IMR-90 (cell line): ENCODE measurements around the gene ST6GALNAC2. TPM values are rescaled to one million over a fixed set of nuclear protein-coding genes. Genes with fewer than 3 reads are reported as not detected.

Source experiments
- ATAC-seq: fragments of 200-7000 bp; cut with Tn5 transposase; 2 replicates; pipeline ENCODE4 v1.9.1; 2020; ENCODE audit warnings: low read depth, mild to moderate bottlenecking, moderate library complexity
- BruUV-seq: library from RNA; stranded (reverse); fragments of 400-500 nt; replicated peaks from 2 replicates; lab custom pipeline; 2021; lab: Mats Ljungman, UMichigan
- CTCF ChIA-PET: fragments of 300-600 bp; formaldehyde crosslinking; extraction: SDS; loops from one replicate; lab custom pipeline; 2021; ENCODE audit warnings: antibody characterized with exemption; lab: Yijun Ruan, JAX
- POLR2A ChIA-PET: fragments of 300-600 bp; sonication (Branson Sonifier 250); formaldehyde crosslinking; loops from one replicate; lab custom pipeline; 2022; ENCODE audit warnings: antibody characterized with exemption; ENCODE audit not compliant: unreplicated experiment; lab: Charles Lee
- DNase-seq: peaks from one replicate; pipeline ENCODE4 v3.0.0; 2013
- H2AFZ ChIP-seq: replicated peaks from 2 replicates; pipeline ENCODE3; 2013; ENCODE audit warnings: low read length, mild to moderate bottlenecking; ENCODE audit not compliant: poor library complexity
- H2AK5ac ChIP-seq: 2 replicates; pipeline ENCODE4 v1.6.1; 2013; ENCODE audit warnings: low read depth, low read length, inconsistent platforms
- H2AK9ac ChIP-seq: replicated peaks from 2 replicates; pipeline ENCODE3; 2013; ENCODE audit warnings: mild to moderate bottlenecking, low read depth, low read length, moderate library complexity; ENCODE audit not compliant: poor library complexity
- H2BK120ac ChIP-seq: 2 replicates; pipeline ENCODE4 v1.6.1; 2013; ENCODE audit warnings: low read depth, low read length, inconsistent platforms
- H2BK15ac ChIP-seq: 3 replicates; pipeline ENCODE4 v1.6.1; 2013; ENCODE audit warnings: low read depth, low read length, inconsistent platforms
- H2BK20ac ChIP-seq: 2 replicates; pipeline ENCODE4 v1.6.1; 2013; ENCODE audit warnings: low read depth, mild to moderate bottlenecking, inconsistent platforms, low read length, moderate library complexity
- H2BK5ac ChIP-seq: 2 replicates; pipeline ENCODE4 v1.6.1; 2013; ENCODE audit warnings: mild to moderate bottlenecking, low read depth, low read length, inconsistent platforms; ENCODE audit not compliant: poor library complexity, severe bottlenecking
- H3K14ac ChIP-seq: replicated peaks from 2 replicates; pipeline ENCODE4 v1.6.1; 2013; ENCODE audit warnings: low read depth, low read length, inconsistent platforms
- H3K18ac ChIP-seq: 2 replicates; pipeline ENCODE4 v1.6.1; 2013; ENCODE audit warnings: low read depth, low read length, control low read depth
- H3K23ac ChIP-seq: 2 replicates; pipeline ENCODE4 v1.6.1; 2013; ENCODE audit warnings: low read depth, low read length, inconsistent platforms
- H3K27ac ChIP-seq: 2 replicates; pipeline ENCODE4 v1.5.1; 2013; ENCODE audit warnings: mild to moderate bottlenecking, control low read depth, low read length; ENCODE audit not compliant: insufficient read depth
- H3K27me3 ChIP-seq: 2 replicates; pipeline ENCODE4 v1.6.1; 2013; ENCODE audit warnings: low read length; ENCODE audit not compliant: control insufficient read depth, insufficient read depth
- H3K36me3 ChIP-seq: 2 replicates; pipeline ENCODE4 v1.6.1; 2013; ENCODE audit warnings: low read length, mixed read lengths; ENCODE audit not compliant: control insufficient read depth, insufficient read depth
- H3K4ac ChIP-seq: 2 replicates; pipeline ENCODE4 v1.6.1; 2013; ENCODE audit warnings: low read depth, low read length, inconsistent platforms
- H3K4me1 ChIP-seq: 2 replicates; pipeline ENCODE4 v1.6.1; 2013; ENCODE audit warnings: low read length, mixed read lengths; ENCODE audit not compliant: control insufficient read depth, insufficient read depth
- H3K4me2 ChIP-seq: 2 replicates; pipeline ENCODE4 v1.6.1; 2013; ENCODE audit warnings: low read depth, mild to moderate bottlenecking, control low read depth, low read length, moderate library complexity
- H3K4me3 ChIP-seq: 2 replicates; pipeline ENCODE4 v1.5.1; 2013; ENCODE audit warnings: low read depth, mild to moderate bottlenecking, control low read depth, low read length, moderate library complexity; ENCODE audit not compliant: insufficient read depth
- H3K56ac ChIP-seq: 2 replicates; pipeline ENCODE4 v1.6.1; 2013; ENCODE audit warnings: low read length, inconsistent platforms; ENCODE audit not compliant: insufficient read depth; ENCODE audit errors: extremely low read depth
- H3K79me1 ChIP-seq, 2 experiments: 2 replicates each; pipeline ENCODE4 v1.6.1; 2013; ENCODE audit warnings: low read length in 2 of 2, inconsistent platforms in 1 of 2, low read depth in 1 of 2
- H3K9ac ChIP-seq: 2 replicates; pipeline ENCODE4 v1.6.1; 2013; ENCODE audit warnings: low read depth, low read length, control low read depth
- H3K9me1 ChIP-seq: 2 replicates; pipeline ENCODE4 v1.6.1; 2013; ENCODE audit warnings: low read length, inconsistent platforms; ENCODE audit not compliant: insufficient read depth
- H3K9me3 ChIP-seq: 2 replicates; pipeline ENCODE4 v1.6.1; 2013; ENCODE audit warnings: low read length; ENCODE audit not compliant: control insufficient read depth, insufficient read depth
- H4K20me1 ChIP-seq: 2 replicates; pipeline ENCODE4 v1.6.1; 2013; ENCODE audit warnings: low read length, inconsistent platforms; ENCODE audit not compliant: insufficient read depth
- H4K5ac ChIP-seq: 2 replicates; pipeline ENCODE4 v1.6.1; 2013; ENCODE audit warnings: mild to moderate bottlenecking, low read depth, low read length, control low read depth
- H4K8ac ChIP-seq, 2 experiments: 2 replicates each; pipeline ENCODE4 v1.6.1; 2013; ENCODE audit warnings: low read depth in 2 of 2, low read length in 2 of 2, control low read depth in 1 of 2, inconsistent platforms in 1 of 2
- H4K91ac ChIP-seq: 2 replicates; pipeline ENCODE4 v1.6.1; 2013; ENCODE audit warnings: low read depth, low read length, inconsistent platforms; ENCODE audit not compliant: insufficient read depth
- CEBPB ChIP-seq: IDR thresholded peaks from 2 replicates; pipeline ENCODE4 v1.6.1; 2012; ENCODE audit warnings: low read depth, low read length, improper control_type of control experiment
- CTCF ChIP-seq: conservative IDR thresholded peaks from 2 replicates; pipeline ENCODE4 v1.5.1; 2012; ENCODE audit warnings: mild to moderate bottlenecking, low read depth, low read length, improper control_type of control experiment
- FOS ChIP-seq: fragments of 150-350 bp; IDR thresholded peaks from 2 replicates; pipeline ENCODE4 v1.6.1; 2016; ENCODE audit warnings: low read depth, low read length
- POLR2A ChIP-seq: IDR thresholded peaks from 2 replicates; pipeline ENCODE4 v1.6.1; 2012; ENCODE audit warnings: mild to moderate bottlenecking, low read depth, low read length
- RAD21 ChIP-seq: IDR thresholded peaks from 2 replicates; pipeline ENCODE4 v1.6.1; 2012; ENCODE audit warnings: low read length, improper control_type of control experiment
- WGBS, 2 experiments: methylation state at CpG; one replicate each; pipeline versions ENCODE4 v1.1.5 to v1.1.7; 2013; ENCODE audit warnings: missing lambda C conversion rate in 2 of 2; ENCODE audit not compliant: insufficient read length in 1 of 2; ENCODE audit errors: extremely low coverage in 2 of 2; 5-methylcytosine and 5-hydroxymethylcytosine counted together
- dilution Hi-C: fragments of 300-500 bp; cut with HindIII; formaldehyde crosslinking; loops from one replicate; pipeline ENCODE4 v1.14.3; 2018; ENCODE audit warnings: low sequenced_read_pairs; ENCODE audit not compliant: unreplicated experiment
- in situ Hi-C: fragments of 300-500 bp; cut with MboI; formaldehyde crosslinking; loops from 3 replicates; pipeline ENCODE4 v1.14.3; 2019; ENCODE audit warnings: low sequenced_read_pairs, inconsistent platforms, mixed read lengths
- intact Hi-C: fragments of 100-400 bp; cut with micrococcal nuclease; formaldehyde crosslinking; loops from 2 replicates; pipeline ENCODE4 v1.10.0; 2022
- polyA plus RNA-seq, 3 experiments: library from polyadenylated mRNA; depleted of rRNA; stranded (reverse); fragments of >200 nt; gene quantifications; 2 replicates each; pipeline ENCODE4 v1.2.3, GENCODE V29; 2012; ENCODE audit warnings: low replicate concordance in 1 of 3
- total RNA-seq: library from RNA; depleted of rRNA; stranded (reverse); fragments of >200 nt; gene quantifications from 2 replicates; pipeline ENCODE4 v1.2.3, GENCODE V29; 2012

The ST6GALNAC2 gene
- total and polyA plus RNA-seq, 2 of the 4 experiments (the other 2 are of a cell fraction): 0.10 TPM; not detected in 1

GRCh38 chr17:76598004-76598439 lies 12.4 kb upstream of the ST6GALNAC2 start:
- POLR2A ChIA-PET: no interaction called here
- H3K4me2 ChIP-seq: no peak overlapping the region
- no peak overlapping the region for H3K56ac ChIP-seq
- H3K14ac ChIP-seq: no peak overlapping the region
- intact Hi-C loops (no loop called here), dilution Hi-C loops (no loop called here), in situ Hi-C loops (no loop called here)
- H3K4me1 ChIP-seq: peaks cover 2% of the 10 kb centered on the region; the same call in 1 of the 2 replicates
- no peaks in the 10 kb centered on the region for H3K79me1 ChIP-seq
- no peaks in the 10 kb centered on the region for H4K20me1 ChIP-seq
- DNase-seq (no peak), ATAC-seq (no peak)
- no peak overlapping the region for H3K27ac ChIP-seq
- no TSS peak for BruUV-seq
- H2BK15ac ChIP-seq: no peak overlapping the region
- no peak overlapping the region for H2AFZ ChIP-seq
- WGBS, 2 experiments: 0% methylated on average over 1 of the region's 2 CpGs; no CpG with 5 or more reads in 1 of the 2 experiments
- no peak overlapping the region for H4K5ac ChIP-seq
- no peaks in the 10 kb centered on the region for H3K27me3 ChIP-seq
- no peak overlapping the region for H2BK5ac ChIP-seq
- no peak overlapping the region for H3K23ac ChIP-seq
- no peak overlapping the region for H4K91ac ChIP-seq
- H3K4me3 ChIP-seq: no peak overlapping the region
- H2AK9ac ChIP-seq: no peak overlapping the region
- no peak overlapping the region for H2BK20ac ChIP-seq
- TF ChIP-seq CTCF: no peak
- no peak for TF ChIP-seq FOS
- TF ChIP-seq POLR2A: no peak
- TF ChIP-seq CEBPB: no peak
- TF ChIP-seq RAD21: no peak
- H2BK120ac ChIP-seq: no peak overlapping the region
- no peak overlapping the region for H3K18ac ChIP-seq
- H2AK5ac ChIP-seq: no peak overlapping the region
- no peak overlapping the region for H3K4ac ChIP-seq
- H3K36me3 ChIP-seq: no peaks in the 10 kb centered on the region
- H4K8ac ChIP-seq: no peak overlapping the region
- H3K9me3 ChIP-seq: no peaks in the 10 kb centered on the region
- H3K9ac ChIP-seq: no peak overlapping the region
- peaks cover 8% of the 10 kb centered on the region for H3K9me1 ChIP-seq
- CTCF ChIA-PET: interaction anchor here (2.5 kb wide), 1 partner anchor 25 kb away, joined by 6 read pairs; no protein-coding TSS in a partner anchor
